ENCODE measurements around the gene HS1BP3.

HS1BP3 gene

DNA sequence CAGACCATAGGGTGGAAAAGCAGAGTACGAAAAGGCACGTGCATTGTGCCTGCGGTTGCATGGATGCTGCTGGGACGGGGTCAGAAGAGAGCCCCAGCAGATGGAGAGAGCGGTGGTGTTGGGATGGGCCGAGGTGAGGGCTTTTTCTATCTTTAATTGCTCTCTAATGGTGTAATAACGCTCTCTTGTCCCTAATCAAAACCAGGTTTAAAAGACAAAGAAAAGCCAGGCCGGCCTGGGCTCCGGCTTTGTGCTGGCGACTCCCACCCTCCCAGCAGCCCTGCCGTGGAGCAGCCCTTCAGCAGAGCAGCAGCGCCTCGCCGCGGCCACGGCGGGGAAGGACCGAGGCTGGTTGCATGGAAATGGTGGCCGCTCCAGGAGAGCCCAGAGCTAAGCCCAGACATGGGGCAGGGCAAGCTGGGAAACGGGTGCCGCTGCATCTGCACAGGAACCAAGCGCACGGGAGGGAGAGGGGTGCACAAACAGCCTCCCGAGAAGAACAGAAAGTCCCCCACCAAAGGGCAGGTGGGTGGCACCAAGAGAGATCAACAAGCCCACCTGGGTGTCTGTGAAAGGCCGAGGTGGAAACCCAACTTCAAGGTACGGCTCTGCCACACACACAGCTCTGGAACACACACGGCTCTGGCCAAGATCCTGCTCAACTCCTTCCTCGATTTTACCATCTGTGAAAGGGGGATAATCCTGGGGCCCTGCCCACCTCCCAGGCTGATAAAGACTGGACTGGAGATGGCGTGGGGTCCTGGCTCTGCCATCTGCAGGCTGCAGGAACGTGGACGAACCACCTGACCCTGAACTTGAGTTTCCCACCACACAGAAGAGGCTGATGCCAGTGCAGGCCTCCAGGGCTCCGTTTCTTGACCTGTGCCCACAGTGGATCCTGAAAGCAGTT is 15.0 kb downstream of the HS1BP3 start:
- H3K27me3 ChIP-seq (replicated peaks; ENCODE audit: control insufficient read depth, insufficient read depth, low read length, poor library complexity, severe bottlenecking): no peaks in the 10 kb centered on the region
- H3K4me3 ChIP-seq (ENCODE audit: insufficient read depth, low read depth, low read length, poor library complexity, severe bottlenecking): no peak overlapping the region
- no peak overlapping the region for H3K27ac ChIP-seq (ENCODE audit: insufficient read depth, low read length, poor library complexity, severe bottlenecking)
- no peaks in the 10 kb centered on the region for H3K4me1 ChIP-seq (ENCODE audit: control insufficient read depth, insufficient read depth, low read length, poor library complexity, severe bottlenecking)
- no peak for DNase-seq
- peaks cover 30% of the 10 kb centered on the region for H3K36me3 ChIP-seq (ENCODE audit: control insufficient read depth, insufficient read depth, low read length)
- no peaks in the 10 kb centered on the region for H3K9me3 ChIP-seq (ENCODE audit: control insufficient read depth, low read length)

DNA sequence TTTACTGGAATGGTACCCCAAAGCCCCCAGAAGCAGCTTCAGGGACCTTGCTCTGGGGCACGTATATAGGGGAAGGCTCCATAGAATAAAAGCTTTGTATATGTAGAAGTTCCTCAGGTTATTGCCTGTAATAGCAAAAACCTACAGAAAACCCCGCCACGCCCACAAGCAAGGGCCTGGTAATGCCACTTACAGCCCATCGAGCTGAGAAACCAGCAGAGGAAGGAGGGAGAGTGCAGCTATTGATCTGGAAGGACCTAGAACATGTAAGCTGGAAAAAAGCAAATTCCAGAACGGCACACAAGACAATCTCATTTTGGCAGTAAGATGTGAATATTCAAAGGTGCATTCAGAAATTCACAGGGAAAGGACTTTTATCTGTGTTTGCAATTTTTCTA is 15.8 kb downstream of the HS1BP3 start:
- no peaks in the 10 kb centered on the region for H3K27me3 ChIP-seq (replicated peaks; ENCODE audit: control insufficient read depth, insufficient read depth, low read length, poor library complexity, severe bottlenecking)
- peaks cover 27% of the 10 kb centered on the region for H3K36me3 ChIP-seq (ENCODE audit: control insufficient read depth, insufficient read depth, low read length)
- no peaks in the 10 kb centered on the region for H3K9me3 ChIP-seq (ENCODE audit: control insufficient read depth, low read length)
- no peaks in the 10 kb centered on the region for H3K4me1 ChIP-seq (ENCODE audit: control insufficient read depth, insufficient read depth, low read length, poor library complexity, severe bottlenecking)
- H3K27ac ChIP-seq (ENCODE audit: insufficient read depth, low read length, poor library complexity, severe bottlenecking): no peak overlapping the region
- no peak for DNase-seq
- no peak overlapping the region for H3K4me3 ChIP-seq (ENCODE audit: insufficient read depth, low read depth, low read length, poor library complexity, severe bottlenecking)

GRCh38 chr2:20634507-20635112 is 16.3 kb downstream of the HS1BP3 start:
- no peaks in the 10 kb centered on the region for H3K4me1 ChIP-seq (ENCODE audit: control insufficient read depth, insufficient read depth, low read length, poor library complexity, severe bottlenecking)
- DNase-seq: no peak
- H3K9me3 ChIP-seq (ENCODE audit: control insufficient read depth, low read length): no peaks in the 10 kb centered on the region
- H3K27me3 ChIP-seq (replicated peaks; ENCODE audit: control insufficient read depth, insufficient read depth, low read length, poor library complexity, severe bottlenecking): no peaks in the 10 kb centered on the region
- peaks cover 27% of the 10 kb centered on the region for H3K36me3 ChIP-seq (ENCODE audit: control insufficient read depth, insufficient read depth, low read length)
- no peak overlapping the region for H3K27ac ChIP-seq (ENCODE audit: insufficient read depth, low read length, poor library complexity, severe bottlenecking)
- H3K4me3 ChIP-seq (ENCODE audit: insufficient read depth, low read depth, low read length, poor library complexity, severe bottlenecking): no peak overlapping the region

DNA sequence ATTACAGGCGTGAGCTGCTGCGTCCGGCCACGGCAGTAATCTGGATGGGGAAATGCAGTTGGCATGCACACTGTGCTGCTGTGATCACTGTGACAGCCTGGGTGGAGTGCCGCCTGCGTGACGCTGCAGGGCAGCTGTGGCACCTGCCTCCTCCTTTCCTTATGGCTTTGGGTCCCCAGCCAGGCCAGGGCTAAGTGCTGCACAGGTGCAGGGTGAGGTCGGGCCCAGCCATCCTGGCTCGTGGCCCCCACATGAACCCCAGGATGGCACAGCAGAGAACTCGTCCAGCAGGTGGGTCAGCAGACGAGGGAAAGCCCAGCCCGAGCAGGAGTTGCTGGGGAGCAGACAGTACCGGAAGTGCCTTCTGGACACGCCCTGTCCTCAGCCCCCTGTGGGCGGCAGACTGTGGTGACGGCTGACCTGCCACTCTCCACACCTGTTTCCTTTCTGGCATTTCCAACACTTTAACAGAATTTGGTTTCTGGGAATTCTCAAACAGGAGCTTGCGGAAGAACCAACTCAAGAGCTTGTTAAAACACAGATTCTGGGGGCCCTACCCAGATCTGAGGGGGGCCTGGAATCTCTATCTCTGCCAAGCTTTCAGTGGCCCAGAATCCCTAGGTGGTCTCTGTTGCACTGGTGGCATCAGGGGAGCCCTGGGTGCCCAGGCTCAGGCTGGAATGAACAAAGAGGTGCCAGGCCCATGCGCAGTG is 16.9 kb downstream of the HS1BP3 start:
- Histone ChIP-seq H3K4me3 (ENCODE audit: insufficient read depth, low read depth, low read length, poor library complexity, severe bottlenecking) (no peak overlapping the region), H3K9me3 (ENCODE audit: control insufficient read depth, low read length) (no peaks in the 10 kb centered on the region), H3K4me1 (ENCODE audit: control insufficient read depth, insufficient read depth, low read length, poor library complexity, severe bottlenecking) (no peaks in the 10 kb centered on the region), H3K36me3 (ENCODE audit: control insufficient read depth, insufficient read depth, low read length) (peaks cover 23% of the 10 kb centered on the region), H3K27me3 (replicated peaks; ENCODE audit: control insufficient read depth, insufficient read depth, low read length, poor library complexity, severe bottlenecking) (no peaks in the 10 kb centered on the region), H3K27ac (ENCODE audit: insufficient read depth, low read length, poor library complexity, severe bottlenecking) (no peak overlapping the region)
- DNase-seq: no peak

DNA sequence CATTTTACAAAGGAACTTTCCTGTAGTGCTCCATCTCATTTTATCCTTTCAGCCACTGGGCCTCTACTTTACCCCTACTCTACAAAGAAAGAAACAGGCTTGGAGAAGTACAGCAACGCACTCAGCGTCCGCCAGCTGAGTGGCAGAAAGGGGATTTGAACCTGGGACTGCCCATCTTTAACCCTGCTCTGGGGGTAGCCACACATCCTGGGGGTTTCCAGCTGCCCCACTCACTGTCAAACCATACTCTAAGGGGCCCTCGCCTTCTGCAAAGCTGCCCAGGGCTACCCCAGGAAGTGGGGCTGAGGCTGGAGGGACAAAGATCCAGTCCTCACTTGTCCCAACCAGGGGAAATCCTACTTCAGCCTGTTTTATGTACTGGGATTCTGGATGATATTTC is 17.9 kb downstream of the HS1BP3 start:
- Histone ChIP-seq H3K36me3 (ENCODE audit: control insufficient read depth, insufficient read depth, low read length) (peaks cover 19% of the 10 kb centered on the region), H3K4me1 (ENCODE audit: control insufficient read depth, insufficient read depth, low read length, poor library complexity, severe bottlenecking) (no peaks in the 10 kb centered on the region), H3K9me3 (ENCODE audit: control insufficient read depth, low read length) (no peaks in the 10 kb centered on the region), H3K4me3 (ENCODE audit: insufficient read depth, low read depth, low read length, poor library complexity, severe bottlenecking) (no peak overlapping the region), H3K27me3 (replicated peaks; ENCODE audit: control insufficient read depth, insufficient read depth, low read length, poor library complexity, severe bottlenecking) (no peaks in the 10 kb centered on the region), H3K27ac (ENCODE audit: insufficient read depth, low read length, poor library complexity, severe bottlenecking) (no peak overlapping the region)
- DNase-seq: no peak

DNA sequence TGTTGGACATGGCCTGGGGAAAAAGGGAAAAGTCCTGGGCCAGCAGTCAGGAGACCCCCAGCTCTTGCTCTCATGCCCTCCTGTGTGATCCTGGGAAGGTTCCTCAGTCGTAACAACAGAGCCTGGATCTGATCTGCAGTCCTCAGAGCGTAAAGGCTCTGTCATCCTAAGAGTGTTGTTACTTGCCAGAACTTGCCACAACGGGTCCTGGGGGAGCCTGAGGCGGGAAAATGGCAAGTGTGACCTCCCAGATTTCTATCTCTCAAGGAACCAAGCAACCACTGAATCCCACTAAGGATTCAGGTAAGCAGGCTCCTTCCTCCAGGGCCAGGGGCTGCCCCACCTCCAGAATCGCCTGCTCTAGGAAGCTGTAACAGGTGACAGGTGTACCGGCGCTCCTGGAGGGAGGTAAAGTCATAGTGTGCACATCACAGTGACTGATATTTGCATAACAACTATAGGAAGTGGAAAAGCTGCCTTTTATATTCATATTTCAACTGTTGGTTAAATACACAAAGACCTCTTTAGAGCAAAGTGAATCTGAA is 18.4 kb downstream of the HS1BP3 start:
- no peaks in the 10 kb centered on the region for H3K9me3 ChIP-seq (ENCODE audit: control insufficient read depth, low read length)
- no peak overlapping the region for H3K4me3 ChIP-seq (ENCODE audit: insufficient read depth, low read depth, low read length, poor library complexity, severe bottlenecking)
- H3K27ac ChIP-seq (ENCODE audit: insufficient read depth, low read length, poor library complexity, severe bottlenecking): no peak overlapping the region
- no peaks in the 10 kb centered on the region for H3K4me1 ChIP-seq (ENCODE audit: control insufficient read depth, insufficient read depth, low read length, poor library complexity, severe bottlenecking)
- peaks cover 14% of the 10 kb centered on the region for H3K36me3 ChIP-seq (ENCODE audit: control insufficient read depth, insufficient read depth, low read length)
- DNase-seq: no peak
- H3K27me3 ChIP-seq (replicated peaks; ENCODE audit: control insufficient read depth, insufficient read depth, low read length, poor library complexity, severe bottlenecking): no peaks in the 10 kb centered on the region

- Histone ChIP-seq H3K27ac (ENCODE audit: insufficient read depth, low read length, poor library complexity, severe bottlenecking) (no peak overlapping the region), H3K4me1 (ENCODE audit: control insufficient read depth, insufficient read depth, low read length, poor library complexity, severe bottlenecking) (no peaks in the 10 kb centered on the region), H3K4me3 (ENCODE audit: insufficient read depth, low read depth, low read length, poor library complexity, severe bottlenecking) (no peak overlapping the region), H3K9me3 (ENCODE audit: control insufficient read depth, low read length) (no peaks in the 10 kb centered on the region), H3K36me3 (ENCODE audit: control insufficient read depth, insufficient read depth, low read length) (peaks cover 13% of the 10 kb centered on the region), H3K27me3 (replicated peaks; ENCODE audit: control insufficient read depth, insufficient read depth, low read length, poor library complexity, severe bottlenecking) (no peaks in the 10 kb centered on the region)
- DNase-seq: no peak
Measured at GRCh38 chr2:20631617-20632307, 19.1 kb downstream of the HS1BP3 start.

- DNase-seq: no peak
- no peak overlapping the region for H3K27ac ChIP-seq (ENCODE audit: insufficient read depth, low read length, poor library complexity, severe bottlenecking)
- H3K9me3 ChIP-seq (ENCODE audit: control insufficient read depth, low read length): no peaks in the 10 kb centered on the region
- no peak overlapping the region for H3K4me3 ChIP-seq (ENCODE audit: insufficient read depth, low read depth, low read length, poor library complexity, severe bottlenecking)
- no peaks in the 10 kb centered on the region for H3K4me1 ChIP-seq (ENCODE audit: control insufficient read depth, insufficient read depth, low read length, poor library complexity, severe bottlenecking)
- peaks cover 13% of the 10 kb centered on the region for H3K36me3 ChIP-seq (ENCODE audit: control insufficient read depth, insufficient read depth, low read length)
- H3K27me3 ChIP-seq (replicated peaks; ENCODE audit: control insufficient read depth, insufficient read depth, low read length, poor library complexity, severe bottlenecking): no peaks in the 10 kb centered on the region
Measured at GRCh38 chr2:20630967-20631366, 19.9 kb downstream of the HS1BP3 start.

GRCh38 chr2:20629581-20630171 is 21.2 kb downstream of the HS1BP3 start:
- H3K4me3 ChIP-seq (ENCODE audit: insufficient read depth, low read depth, low read length, poor library complexity, severe bottlenecking): no peak overlapping the region
- DNase-seq: no peak
- H3K9me3 ChIP-seq (ENCODE audit: control insufficient read depth, low read length): no peaks in the 10 kb centered on the region
- H3K27ac ChIP-seq (ENCODE audit: insufficient read depth, low read length, poor library complexity, severe bottlenecking): no peak overlapping the region
- H3K4me1 ChIP-seq (ENCODE audit: control insufficient read depth, insufficient read depth, low read length, poor library complexity, severe bottlenecking): no peaks in the 10 kb centered on the region
- H3K27me3 ChIP-seq (replicated peaks; ENCODE audit: control insufficient read depth, insufficient read depth, low read length, poor library complexity, severe bottlenecking): no peaks in the 10 kb centered on the region
- H3K36me3 ChIP-seq (ENCODE audit: control insufficient read depth, insufficient read depth, low read length): peaks cover 14% of the 10 kb centered on the region

Data from effector memory CD4-positive, alpha-beta T cell (primary cell).